Activated naive CD4-positive, alpha-beta T cell treated with anti-CD3 and anti-CD28 coated beads for 36 hours (primary cell): ENCODE results near the gene BPI. TPM values are rescaled to one million over a fixed set of nuclear protein-coding genes. Genes with fewer than 3 reads are reported as not detected.

Source experiments
- total RNA-seq, 2 experiments: library from RNA; stranded (reverse); gene quantifications; one replicate each; pipeline ENCODE4 v1.2.3, GENCODE V29; 2021

BPI gene
- total RNA-seq, 2 experiments from 2014 or later, result not detected

Other genes starting within 250 kb of the BPI start
- not detected for gene TGM2, start 138.9 kb upstream of the BPI start, total RNA-seq
- not detected for gene KIAA1755, start 43.4 kb upstream of the BPI start, total RNA-seq
- gene LBP, start 42.3 kb downstream of the BPI start, total RNA-seq, result not detected
- 10 to 100 TPM; 69.1 to 72.9 TPM for gene SNHG17, start 131.2 kb downstream of the BPI start, total RNA-seq
- gene RALGAPB, start 168.7 kb downstream of the BPI start, total RNA-seq, result 10 to 100 TPM; 22.1 to 24.0 TPM